Skin epidermis (tissue), 12 donors: Measurements from ENCODE around the gene AGXT2.
A peak's percentile ranks its signal among the peaks of the same experiment; 100 is the strongest.
"Not testable (repeated sequence)": the region's sequence is repeated elsewhere in the genome, so short reads cannot be mapped to it uniquely, and the experiment has no call there.

Experiments used
- H3K27ac ChIP-seq, 21 experiments: fragments of 200-600 bp; sonication (generic) in 11 of 21; one replicate each; pipeline ENCODE4 v1.5.0; 2020; ENCODE audit warnings: mild to moderate bottlenecking in 3 of 21, inconsistent platforms in 2 of 21, moderate library complexity in 2 of 21
- H3K4me3 ChIP-seq, 7 experiments: fragments of 200-600 bp; sonication (generic) in 2 of 7; one replicate each; pipeline ENCODE4 v1.5.0; 2020; ENCODE audit warnings: inconsistent platforms in 2 of 7, mild to moderate bottlenecking in 2 of 7, moderate library complexity in 1 of 7

Gene AGXT2

DNA sequence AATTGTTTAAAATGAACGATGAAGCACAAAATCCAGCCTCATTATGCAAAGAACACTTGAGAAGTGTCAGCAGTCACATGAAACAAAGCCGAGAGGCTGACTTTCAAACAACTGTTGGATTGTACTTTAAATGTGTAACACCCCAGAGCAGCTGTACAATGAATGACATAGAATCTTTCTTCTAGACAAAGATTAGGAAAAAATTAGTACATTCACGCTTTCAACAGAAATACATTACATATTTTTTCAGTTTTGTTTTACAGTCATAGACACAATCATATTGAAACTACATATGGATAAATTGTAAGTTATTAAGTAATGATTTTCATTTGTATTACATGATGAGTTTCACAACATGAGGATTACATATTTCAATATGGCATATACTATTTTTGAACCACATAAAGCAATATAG lies 10.6 kb upstream of the AGXT2 start:
- H3K27ac ChIP-seq, result no peak overlapping the region

DNA sequence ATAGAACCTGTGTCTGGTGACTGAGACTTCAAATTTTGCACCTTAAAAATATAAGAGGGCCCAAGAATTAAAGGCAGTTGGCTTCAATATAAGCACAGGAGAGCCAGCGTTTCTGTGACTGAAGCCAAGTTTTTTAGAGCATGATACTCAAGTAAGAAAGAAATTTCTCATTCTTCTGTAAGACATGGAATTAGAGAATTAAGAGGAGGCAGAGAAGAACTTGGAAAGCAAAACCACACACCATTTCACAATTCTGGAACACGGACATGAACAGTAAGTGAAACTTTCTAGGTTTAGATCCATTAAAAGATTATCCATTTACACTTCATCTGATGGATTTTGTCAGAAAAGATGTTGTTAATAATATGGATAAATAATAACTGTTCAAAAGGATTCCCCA lies 8.9 kb upstream of the AGXT2 start:
- H3K27ac ChIP-seq, result no peak overlapping the region
- H3K4me3 ChIP-seq, result no peak overlapping the region

More for the DNA sequence above, 10.6 kb upstream of the AGXT2 start:
- H3K4me3 ChIP-seq, result no peak overlapping the region

DNA sequence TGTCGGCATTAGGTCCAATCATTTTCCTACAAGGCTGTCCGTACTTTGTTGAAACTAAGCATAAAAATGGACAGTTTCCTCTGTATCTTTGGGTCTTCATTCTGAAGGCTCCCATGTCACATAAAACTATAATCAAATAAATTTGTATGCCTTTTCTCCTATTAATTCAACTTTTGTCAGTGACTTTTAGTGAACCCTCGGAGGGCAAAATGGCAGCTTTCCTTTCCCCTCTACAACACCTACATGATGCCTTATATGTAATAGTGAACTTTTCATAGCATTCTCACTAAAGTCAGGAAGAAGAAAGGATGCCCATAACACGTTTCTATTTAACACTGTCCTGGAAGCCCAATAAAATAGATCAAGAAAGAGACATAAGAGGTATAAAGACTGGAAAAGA lies 5.1 kb upstream of the AGXT2 start:
- no peak overlapping the region for H3K4me3 ChIP-seq
- H3K27ac ChIP-seq, result no peak overlapping the region

DNA sequence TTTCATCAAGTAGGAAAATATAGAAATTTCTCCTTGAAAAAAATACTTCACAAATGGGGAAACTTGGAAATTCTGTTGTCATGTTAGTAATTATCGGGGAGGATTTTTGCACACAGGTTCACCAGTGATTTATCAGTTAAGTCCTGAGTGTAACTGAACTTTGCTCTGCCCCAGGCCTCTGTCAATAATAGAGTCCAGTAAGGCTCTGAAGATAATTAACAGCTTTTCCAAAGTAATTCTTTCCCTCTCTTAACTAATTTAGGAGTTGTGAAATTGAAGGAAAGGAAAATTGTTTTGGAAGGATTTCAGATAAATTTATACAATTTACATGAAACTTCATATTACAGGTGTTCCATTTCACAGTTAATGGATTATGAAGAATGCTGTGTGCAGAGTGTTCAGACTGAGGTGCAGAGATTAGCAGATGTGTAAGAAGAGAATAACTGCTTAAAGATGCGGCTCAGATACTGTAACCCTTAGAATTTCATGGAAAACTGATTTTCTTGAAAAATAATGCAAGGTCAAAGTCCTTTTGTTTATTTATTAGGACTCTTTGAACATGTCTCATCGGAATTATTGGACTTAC lies 2.9 kb upstream of the AGXT2 start:
- H3K4me3 ChIP-seq, result no peak overlapping the region
- no peak overlapping the region for H3K27ac ChIP-seq

- Histone ChIP-seq H3K4me3 (no peak overlapping the region), H3K27ac (no peak overlapping the region)
These were observed 1.2 kb upstream of the AGXT2 start for GRCh38 chr5:35048910-35049309.

- no peak overlapping the region for H3K4me3 ChIP-seq
- no peak overlapping the region for H3K27ac ChIP-seq
These were observed 975 bp downstream of the AGXT2 start for GRCh38 chr5:35046774-35047173.

GRCh38 chr5:35045280-35045679 lies 2.5 kb downstream of the AGXT2 start:
- Histone ChIP-seq H3K27ac (no peak overlapping the region), H3K4me3 (no peak overlapping the region)

DNA sequence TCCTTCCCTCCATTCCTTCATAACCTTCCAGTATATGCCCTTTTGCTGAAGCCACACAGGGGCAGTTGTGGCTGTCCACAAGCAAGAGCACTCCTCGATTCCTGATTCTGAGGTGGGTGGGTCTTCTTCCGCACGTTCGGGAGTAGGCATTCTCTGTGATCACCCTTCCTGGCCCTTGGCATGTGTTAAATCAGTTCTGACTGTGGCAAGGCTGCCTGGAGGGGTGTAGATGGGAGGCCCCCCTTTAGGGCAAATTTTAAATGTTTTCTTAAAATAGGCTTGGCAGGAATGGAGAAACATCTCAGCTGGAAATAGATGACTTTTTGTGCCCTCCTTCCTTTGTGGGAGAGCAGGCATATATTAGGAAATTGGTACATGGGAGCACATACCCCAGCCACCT lies 3.1 kb downstream of the AGXT2 start:
- Histone ChIP-seq H3K27ac (no peak overlapping the region), H3K4me3 (no peak overlapping the region)

GRCh38 chr5:35042781-35043180 lies 5.0 kb downstream of the AGXT2 start:
- Histone ChIP-seq H3K4me3 (no peak overlapping the region), H3K27ac (no peak overlapping the region)

- Histone ChIP-seq H3K4me3 (no peak overlapping the region), H3K27ac (no peak overlapping the region)
These were observed 6.5 kb downstream of the AGXT2 start for GRCh38 chr5:35041261-35041660.

- H3K27ac ChIP-seq, result no peak overlapping the region
- no peak overlapping the region for H3K4me3 ChIP-seq
These were observed 8.9 kb downstream of the AGXT2 start for GRCh38 chr5:35038891-35039290.

DNA sequence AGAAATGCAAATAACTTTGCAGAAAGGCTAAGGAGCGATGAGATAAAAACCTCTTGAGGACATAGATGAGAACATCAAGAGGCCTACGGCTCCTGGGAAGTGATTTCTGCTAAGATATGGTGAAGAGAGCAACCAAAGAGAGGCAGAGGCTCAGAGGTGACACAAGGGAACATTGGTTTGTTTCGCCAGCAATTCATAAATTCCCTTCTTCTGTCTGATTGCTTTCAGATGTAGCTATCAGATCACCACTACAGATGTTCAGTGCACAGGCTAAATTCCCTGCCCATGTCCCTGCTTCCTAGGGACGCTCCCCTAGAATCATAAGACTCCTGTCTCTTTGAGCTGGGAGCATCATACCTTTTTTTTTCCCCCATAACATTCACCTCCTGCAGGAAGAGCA lies 11.2 kb downstream of the AGXT2 start:
- Histone ChIP-seq H3K4me3 (no peak overlapping the region), H3K27ac (no peak overlapping the region)

- not testable (repeated sequence) for H3K4me3 ChIP-seq, H3K27ac ChIP-seq
These were observed 11.8 kb downstream of the AGXT2 start for GRCh38 chr5:35035929-35036328.

GRCh38 chr5:35035271-35035670 lies 12.5 kb downstream of the AGXT2 start:
- Histone ChIP-seq H3K4me3 (no peak overlapping the region), H3K27ac (no peak overlapping the region)

- Histone ChIP-seq H3K27ac (peak overlapping the region in 2 of 21 experiments; percentile 10 to 18), H3K4me3 (no peak overlapping the region)
These were observed 15.4 kb downstream of the AGXT2 start for GRCh38 chr5:35032356-35032755.

DNA sequence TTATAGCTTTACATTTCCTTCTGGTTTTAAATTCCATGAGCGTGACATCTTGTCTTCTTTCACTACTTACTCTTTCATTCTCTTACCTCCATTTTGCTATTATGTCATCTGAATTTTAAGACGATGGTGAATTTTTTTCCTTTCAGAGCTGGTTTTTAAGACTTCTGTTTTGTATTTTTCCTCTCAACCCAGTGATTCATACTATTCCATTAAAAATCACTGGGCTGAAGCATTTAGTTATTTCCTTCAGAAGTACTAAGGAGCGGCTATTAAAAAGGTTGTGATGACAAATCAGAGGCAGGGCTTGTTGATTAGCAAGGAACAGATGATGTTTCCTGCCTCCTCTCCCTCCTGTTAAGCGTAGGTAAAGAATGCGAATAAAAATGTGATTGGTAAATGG lies 16.5 kb downstream of the AGXT2 start:
- Histone ChIP-seq H3K4me3 (no peak overlapping the region), H3K27ac (peak overlapping the region in 1 of 21 experiments; percentile 35)

- Histone ChIP-seq H3K27ac (peak overlapping the region in 1 of 21 experiments; percentile 35), H3K4me3 (no peak overlapping the region)
These were observed 17.2 kb downstream of the AGXT2 start for GRCh38 chr5:35030426-35031100.

- Histone ChIP-seq H3K27ac (no peak overlapping the region), H3K4me3 (no peak overlapping the region)
These were observed 18.4 kb downstream of the AGXT2 start for GRCh38 chr5:35029333-35029732.

- Histone ChIP-seq H3K27ac (no peak overlapping the region), H3K4me3 (no peak overlapping the region)
These were observed 20.8 kb downstream of the AGXT2 start for GRCh38 chr5:35026941-35027340.

- Histone ChIP-seq H3K27ac (no peak overlapping the region), H3K4me3 (no peak overlapping the region)
These were observed 21.4 kb downstream of the AGXT2 start for GRCh38 chr5:35026280-35026840.

DNA sequence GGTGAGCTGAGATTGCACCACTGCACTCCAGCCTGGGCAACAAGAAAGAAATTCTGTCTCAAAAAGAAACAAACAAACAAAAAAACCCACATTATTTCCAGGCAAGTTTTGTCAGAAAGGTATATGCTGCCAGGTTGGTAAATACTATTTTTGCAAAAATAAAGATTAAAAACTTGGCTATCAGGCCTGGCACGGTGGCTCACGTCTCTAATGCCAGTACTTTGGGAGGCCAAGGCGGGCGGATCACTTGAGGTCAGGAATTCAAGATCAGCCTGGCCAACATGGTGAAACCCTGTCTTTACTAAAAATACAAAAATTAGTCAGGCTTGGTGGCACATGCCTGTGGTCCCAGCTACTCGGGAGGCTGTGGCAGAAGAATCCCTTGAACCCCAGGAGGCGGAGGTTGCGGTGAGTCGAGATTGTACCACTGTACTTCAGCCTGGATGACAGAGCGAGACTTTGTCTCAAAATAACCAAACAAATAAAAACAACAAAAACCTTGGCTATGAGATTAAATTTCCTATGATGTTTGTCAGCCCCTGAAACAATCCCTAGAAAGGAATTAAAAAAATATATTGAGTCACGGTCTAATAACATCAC lies 22.7 kb downstream of the AGXT2 start:
- Histone ChIP-seq H3K27ac (no peak overlapping the region), H3K4me3 (no peak overlapping the region)
